ENCODE measurements around the gene MYO16. TPM values are rescaled to one million over a fixed set of nuclear protein-coding genes. Genes with fewer than 3 reads are reported as not detected.

MYO16 gene
- total RNA-seq, 1 experiment from 2014 or later, result not detected

GRCh38 chr13:108933061-108933460, 303.6 kb downstream of the MYO16 start:
- H2BK12ac ChIP-seq (ENCODE audit: insufficient read length, low read depth, low read length), result no peak overlapping the region
- no peak overlapping the region for H3T11ph ChIP-seq (ENCODE audit: low read length)
- H3K4me2 ChIP-seq (ENCODE audit: insufficient read depth, insufficient read length, low read length), result no peak overlapping the region
- no peak overlapping the region for H3K4me3 Mint-ChIP-seq
- no peak overlapping the region for H3K56ac ChIP-seq (ENCODE audit: insufficient read length, low read depth, low read length)
- H4K91ac ChIP-seq (ENCODE audit: insufficient read length, low read depth, low read length), result no peak overlapping the region
- peaks cover 9 to 12% of the 10 kb centered on the region in 2 experiments for H3K4me1 Mint-ChIP-seq
- H3K23ac ChIP-seq (ENCODE audit: insufficient read length, low read depth, low read length), result no peak overlapping the region
- no peak overlapping the region for H2BK20ac ChIP-seq (ENCODE audit: low read depth, low read length, poor library complexity, severe bottlenecking)
- H4K20me1 ChIP-seq (ENCODE audit: control insufficient read depth, insufficient read depth, insufficient read length), result no peaks in the 10 kb centered on the region
- no peak overlapping the region for H2AFZ ChIP-seq (ENCODE audit: low read length)
- H3K4me1 ChIP-seq (ENCODE audit: insufficient read depth, low read length), result no peaks in the 10 kb centered on the region
- H3K9me3 Mint-ChIP-seq, result no peaks in the 10 kb centered on the region
- no peaks in the 10 kb centered on the region for H3K23me2 ChIP-seq (ENCODE audit: insufficient read length, low read depth, low read length, poor library complexity, severe bottlenecking)
- no peaks in the 10 kb centered on the region for H3K9me3 ChIP-seq (ENCODE audit: control insufficient read depth, low read depth, low read length)
- peak overlapping the region in 1 of 3 experiments; percentile 51; a peak in 1 of 7 replicates for H3K27ac Mint-ChIP-seq
- no peaks in the 10 kb centered on the region for H3K27me3 Mint-ChIP-seq (ENCODE audit: low read depth)
- no peak overlapping the region for H4K5ac ChIP-seq (ENCODE audit: insufficient read length, low read depth, low read length)
- no peaks in the 10 kb centered on the region for H3K27me3 ChIP-seq (ENCODE audit: insufficient read depth, low read length)
- no peak overlapping the region for H3K18ac ChIP-seq (ENCODE audit: insufficient read length, low read depth, low read length)
- H4K8ac ChIP-seq (replicated peaks; ENCODE audit: insufficient read length, low read depth, low read length), result no peak overlapping the region
- H3K9ac ChIP-seq (ENCODE audit: extremely low read depth, insufficient read length, low read length), result no peak overlapping the region
- no peak overlapping the region for H3K14ac ChIP-seq (ENCODE audit: insufficient read depth, low read length)
- no peak overlapping the region for H3K4ac ChIP-seq (ENCODE audit: low read depth, low read length)
- H3K27ac ChIP-seq (ENCODE audit: insufficient read length, low read depth, low read length), result no peak overlapping the region
- no peak for TF ChIP-seq CTCF (conservative IDR thresholded peaks at IDR 0.05)
- no peaks in the 10 kb centered on the region for H3K79me1 ChIP-seq (ENCODE audit: insufficient read depth, low read depth, low read length, poor library complexity, severe bottlenecking)
- H3K36me3 Mint-ChIP-seq (ENCODE audit: insufficient read depth in 1 of 3, low read depth in 3 of 3), result no peaks in the 10 kb centered on the region
- no peak overlapping the region for H2BK120ac ChIP-seq (ENCODE audit: low read depth, low read length, poor library complexity, severe bottlenecking)
- H3K79me2 ChIP-seq (ENCODE audit: insufficient read depth, low read length), result no peaks in the 10 kb centered on the region
- no peak overlapping the region for H2BK5ac ChIP-seq (ENCODE audit: insufficient read length, low read length)
- H2BK15ac ChIP-seq (ENCODE audit: low read depth, low read length), result no peak overlapping the region
- DNase-seq, result no peak
- H2AK5ac ChIP-seq (ENCODE audit: insufficient read length, low read length), result no peak overlapping the region
